SK-N-SH treated with all-trans-retinoic acid at 6 μM for 48 hours (cell line): Measurements from ENCODE around the gene SLC25A11.

Experiments
- ATAC-seq: fragments of 200-7000 bp; cut with Tn5 transposase; 3 replicates; pipeline ENCODE4 v1.9.1; 2020; ENCODE audit warnings: mild to moderate bottlenecking, moderate library complexity
- ARNTL ChIP-seq: fragments of 450-650 bp; formaldehyde crosslinking; IDR thresholded peaks from 2 replicates; pipeline ENCODE4 v1.5.0; 2020; ENCODE audit warnings: low read depth, mild to moderate bottlenecking, moderate library complexity, borderline replicate concordance
- BACH2 ChIP-seq: fragments of 250-450 bp; sonication (Bioruptor Pico); IDR thresholded peaks from 2 replicates; pipeline ENCODE4 v1.9.0; 2021; ENCODE audit warnings: mild to moderate bottlenecking, borderline replicate concordance
- CSDC2 ChIP-seq: fragments of 250-450 bp; sonication (Bioruptor Pico); IDR thresholded peaks from 2 replicates; pipeline ENCODE4 v1.5.0; 2020; ENCODE audit warnings: mild to moderate bottlenecking, moderate library complexity
- ESRRG ChIP-seq: fragments of 250-450 bp; sonication (Bioruptor Pico); IDR thresholded peaks from 2 replicates; pipeline ENCODE4 v1.6.1; 2021; ENCODE audit warnings: mild to moderate bottlenecking
- GLIS3 ChIP-seq: fragments of 250-450 bp; sonication (Bioruptor Pico); IDR thresholded peaks from 2 replicates; pipeline ENCODE4 v1.5.0; 2020; ENCODE audit warnings: mild to moderate bottlenecking, moderate library complexity
- ISL1 ChIP-seq: fragments of 250-450 bp; sonication (Bioruptor Pico); IDR thresholded peaks from 2 replicates; pipeline ENCODE4 v2.1.2; 2022; ENCODE audit warnings: mild to moderate bottlenecking, moderate library complexity
- OSR1 ChIP-seq: fragments of 250-450 bp; sonication (Bioruptor Pico); IDR thresholded peaks from 2 replicates; pipeline ENCODE4 v1.8.0; 2022; ENCODE audit warnings: moderate library complexity, mild to moderate bottlenecking, inconsistent platforms
- PPARA ChIP-seq: fragments of 250-450 bp; sonication (Bioruptor Pico); IDR thresholded peaks from 2 replicates; pipeline ENCODE4 v1.5.0; 2020; ENCODE audit warnings: mild to moderate bottlenecking, borderline replicate concordance
- RARB ChIP-seq: fragments of 250-450 bp; sonication (Bioruptor Pico); IDR thresholded peaks from 2 replicates; pipeline ENCODE4 v1.8.0; 2021; ENCODE audit warnings: mild to moderate bottlenecking, moderate library complexity
- SNAI2 ChIP-seq: fragments of 250-450 bp; sonication (Bioruptor Pico); IDR thresholded peaks from 2 replicates; pipeline ENCODE4 v1.5.0; 2020; ENCODE audit warnings: mild to moderate bottlenecking, moderate library complexity
- TCF4 ChIP-seq: fragments of 250-450 bp; sonication (Bioruptor Pico); IDR thresholded peaks from 2 replicates; pipeline ENCODE4 v1.8.0; 2021; ENCODE audit warnings: mild to moderate bottlenecking, moderate library complexity, borderline replicate concordance
- TOX ChIP-seq: fragments of 250-450 bp; sonication (Bioruptor Pico); IDR thresholded peaks from 2 replicates; pipeline ENCODE4 v1.8.0; 2021; ENCODE audit warnings: mild to moderate bottlenecking, moderate library complexity, borderline replicate concordance
- ZC3H10 ChIP-seq: fragments of 250-450 bp; sonication (Bioruptor Pico); IDR thresholded peaks from 2 replicates; pipeline ENCODE4 v1.5.1; 2021; ENCODE audit warnings: mild to moderate bottlenecking, moderate library complexity
- ZFP3 ChIP-seq: fragments of 250-450 bp; sonication (Bioruptor Pico); IDR thresholded peaks from 2 replicates; pipeline ENCODE4 v1.5.0; 2020; ENCODE audit warnings: mild to moderate bottlenecking, moderate library complexity
- ZFP30 ChIP-seq: fragments of 450-650 bp; formaldehyde crosslinking; IDR thresholded peaks from 2 replicates; pipeline ENCODE4 v1.5.0; 2022; ENCODE audit warnings: mild to moderate bottlenecking, moderate library complexity
- ZNF565 ChIP-seq: fragments of 450-650 bp; formaldehyde crosslinking; conservative IDR thresholded peaks from 2 replicates; pipeline ENCODE4 v1.5.0; 2020; ENCODE audit warnings: low read depth, mild to moderate bottlenecking, moderate library complexity
- ZNF70 ChIP-seq: fragments of 450-650 bp; formaldehyde crosslinking; IDR thresholded peaks from 2 replicates; pipeline ENCODE4 v1.5.0; 2020; ENCODE audit warnings: mild to moderate bottlenecking, moderate library complexity
- ZNF8 ChIP-seq: fragments of 450-650 bp; formaldehyde crosslinking; IDR thresholded peaks from 2 replicates; pipeline ENCODE4 v1.5.0; 2020; ENCODE audit warnings: mild to moderate bottlenecking, moderate library complexity
- TF ChIP-seq, protein P1 (sequence below): fragments of 250-450 bp; sonication (Bioruptor Pico); IDR thresholded peaks from 2 replicates; pipeline ENCODE4 v1.5.0; 2020; ENCODE audit warnings: mild to moderate bottlenecking, moderate library complexity
- TF ChIP-seq, protein P2 (sequence below): fragments of 250-450 bp; sonication (Bioruptor Pico); IDR thresholded peaks from 2 replicates; pipeline ENCODE4 v1.5.1; 2020; ENCODE audit warnings: low read depth, mild to moderate bottlenecking, moderate library complexity
- TF ChIP-seq, protein P3 (sequence below): fragments of 250-450 bp; sonication (Bioruptor Pico); IDR thresholded peaks from 2 replicates; pipeline ENCODE4 v1.8.0; 2020; ENCODE audit warnings: mild to moderate bottlenecking, moderate library complexity, borderline replicate concordance
- TF ChIP-seq, protein P4 (sequence below): fragments of 250-450 bp; sonication (Bioruptor Pico); IDR thresholded peaks from 2 replicates; pipeline ENCODE4 v1.5.1; 2021; ENCODE audit warnings: mild to moderate bottlenecking, moderate library complexity

Gene SLC25A11

DNA sequence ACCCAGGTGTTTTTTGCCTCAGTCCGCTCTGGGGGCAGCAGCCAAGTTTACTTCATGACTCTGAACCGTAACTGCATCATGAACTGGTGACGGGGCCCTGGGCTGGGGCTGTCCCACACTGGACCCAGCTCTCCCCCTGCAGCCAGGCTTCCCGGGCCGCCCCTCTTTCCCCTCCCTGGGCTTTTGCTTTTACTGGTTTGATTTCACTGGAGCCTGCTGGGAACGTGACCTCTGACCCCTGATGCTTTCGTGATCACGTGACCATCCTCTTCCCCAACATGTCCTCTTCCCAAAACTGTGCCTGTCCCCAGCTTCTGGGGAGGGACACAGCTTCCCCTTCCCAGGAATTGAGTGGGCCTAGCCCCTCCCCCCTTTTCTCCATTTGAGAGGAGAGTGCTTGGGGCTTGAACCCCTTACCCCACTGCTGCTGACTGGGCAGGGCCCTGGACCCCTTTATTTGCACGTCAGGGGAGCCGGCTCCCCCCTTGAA is 42.6 kb downstream of the SLC25A11 start:
- no peak for TF ChIP-seq ARNTL (CRISPR knock-in tag)
- TF ChIP-seq ZNF8 (CRISPR knock-in tag), result no peak
- no peak for TF ChIP-seq ZFP3 (CRISPR knock-in tag)
- no peak for TF ChIP-seq ZFP30 (CRISPR knock-in tag)
- no peak for TF ChIP-seq ESRRG
- TF ChIP-seq, protein P1, sequence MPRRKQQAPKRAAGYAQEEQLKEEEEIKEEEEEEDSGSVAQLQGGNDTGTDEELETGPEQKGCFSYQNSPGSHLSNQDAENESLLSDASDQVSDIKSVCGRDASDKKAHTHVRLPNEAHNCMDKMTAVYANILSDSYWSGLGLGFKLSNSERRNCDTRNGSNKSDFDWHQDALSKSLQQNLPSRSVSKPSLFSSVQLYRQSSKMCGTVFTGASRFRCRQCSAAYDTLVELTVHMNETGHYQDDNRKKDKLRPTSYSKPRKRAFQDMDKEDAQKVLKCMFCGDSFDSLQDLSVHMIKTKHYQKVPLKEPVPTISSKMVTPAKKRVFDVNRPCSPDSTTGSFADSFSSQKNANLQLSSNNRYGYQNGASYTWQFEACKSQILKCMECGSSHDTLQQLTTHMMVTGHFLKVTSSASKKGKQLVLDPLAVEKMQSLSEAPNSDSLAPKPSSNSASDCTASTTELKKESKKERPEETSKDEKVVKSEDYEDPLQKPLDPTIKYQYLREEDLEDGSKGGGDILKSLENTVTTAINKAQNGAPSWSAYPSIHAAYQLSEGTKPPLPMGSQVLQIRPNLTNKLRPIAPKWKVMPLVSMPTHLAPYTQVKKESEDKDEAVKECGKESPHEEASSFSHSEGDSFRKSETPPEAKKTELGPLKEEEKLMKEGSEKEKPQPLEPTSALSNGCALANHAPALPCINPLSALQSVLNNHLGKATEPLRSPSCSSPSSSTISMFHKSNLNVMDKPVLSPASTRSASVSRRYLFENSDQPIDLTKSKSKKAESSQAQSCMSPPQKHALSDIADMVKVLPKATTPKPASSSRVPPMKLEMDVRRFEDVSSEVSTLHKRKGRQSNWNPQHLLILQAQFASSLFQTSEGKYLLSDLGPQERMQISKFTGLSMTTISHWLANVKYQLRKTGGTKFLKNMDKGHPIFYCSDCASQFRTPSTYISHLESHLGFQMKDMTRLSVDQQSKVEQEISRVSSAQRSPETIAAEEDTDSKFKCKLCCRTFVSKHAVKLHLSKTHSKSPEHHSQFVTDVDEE, result no peak
- no peak for TF ChIP-seq BACH2 (CRISPR knock-in tag)
- TF ChIP-seq ISL1 (CRISPR knock-in tag), result no peak
- TF ChIP-seq RARB (CRISPR knock-in tag), result no peak
- TF ChIP-seq, protein P2, sequence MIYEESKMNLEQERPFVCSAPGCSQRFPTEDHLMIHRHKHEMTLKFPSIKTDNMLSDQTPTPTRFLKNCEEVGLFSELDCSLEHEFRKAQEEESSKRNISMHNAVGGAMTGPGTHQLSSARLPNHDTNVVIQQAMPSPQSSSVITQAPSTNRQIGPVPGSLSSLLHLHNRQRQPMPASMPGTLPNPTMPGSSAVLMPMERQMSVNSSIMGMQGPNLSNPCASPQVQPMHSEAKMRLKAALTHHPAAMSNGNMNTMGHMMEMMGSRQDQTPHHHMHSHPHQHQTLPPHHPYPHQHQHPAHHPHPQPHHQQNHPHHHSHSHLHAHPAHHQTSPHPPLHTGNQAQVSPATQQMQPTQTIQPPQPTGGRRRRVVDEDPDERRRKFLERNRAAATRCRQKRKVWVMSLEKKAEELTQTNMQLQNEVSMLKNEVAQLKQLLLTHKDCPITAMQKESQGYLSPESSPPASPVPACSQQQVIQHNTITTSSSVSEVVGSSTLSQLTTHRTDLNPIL (CRISPR knock-in tag), result no peak
- TF ChIP-seq PPARA, result no peak
- no peak for TF ChIP-seq SNAI2 (CRISPR knock-in tag)
- TF ChIP-seq ZNF565 (CRISPR knock-in tag), result no peak
- TF ChIP-seq, protein P3, sequence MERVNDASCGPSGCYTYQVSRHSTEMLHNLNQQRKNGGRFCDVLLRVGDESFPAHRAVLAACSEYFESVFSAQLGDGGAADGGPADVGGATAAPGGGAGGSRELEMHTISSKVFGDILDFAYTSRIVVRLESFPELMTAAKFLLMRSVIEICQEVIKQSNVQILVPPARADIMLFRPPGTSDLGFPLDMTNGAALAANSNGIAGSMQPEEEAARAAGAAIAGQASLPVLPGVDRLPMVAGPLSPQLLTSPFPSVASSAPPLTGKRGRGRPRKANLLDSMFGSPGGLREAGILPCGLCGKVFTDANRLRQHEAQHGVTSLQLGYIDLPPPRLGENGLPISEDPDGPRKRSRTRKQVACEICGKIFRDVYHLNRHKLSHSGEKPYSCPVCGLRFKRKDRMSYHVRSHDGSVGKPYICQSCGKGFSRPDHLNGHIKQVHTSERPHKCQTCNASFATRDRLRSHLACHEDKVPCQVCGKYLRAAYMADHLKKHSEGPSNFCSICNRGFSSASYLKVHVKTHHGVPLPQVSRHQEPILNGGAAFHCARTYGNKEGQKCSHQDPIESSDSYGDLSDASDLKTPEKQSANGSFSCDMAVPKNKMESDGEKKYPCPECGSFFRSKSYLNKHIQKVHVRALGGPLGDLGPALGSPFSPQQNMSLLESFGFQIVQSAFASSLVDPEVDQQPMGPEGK (CRISPR knock-in tag), result no peak
- no peak for TF ChIP-seq ZNF70
- TF ChIP-seq CSDC2, result no peak
- no peak for TF ChIP-seq TCF4 (CRISPR knock-in tag)
- TF ChIP-seq TOX (CRISPR knock-in tag), result no peak
- TF ChIP-seq OSR1 (CRISPR knock-in tag), result no peak
- no peak for TF ChIP-seq ZC3H10 (CRISPR knock-in tag)
- no peak for ATAC-seq

DNA sequence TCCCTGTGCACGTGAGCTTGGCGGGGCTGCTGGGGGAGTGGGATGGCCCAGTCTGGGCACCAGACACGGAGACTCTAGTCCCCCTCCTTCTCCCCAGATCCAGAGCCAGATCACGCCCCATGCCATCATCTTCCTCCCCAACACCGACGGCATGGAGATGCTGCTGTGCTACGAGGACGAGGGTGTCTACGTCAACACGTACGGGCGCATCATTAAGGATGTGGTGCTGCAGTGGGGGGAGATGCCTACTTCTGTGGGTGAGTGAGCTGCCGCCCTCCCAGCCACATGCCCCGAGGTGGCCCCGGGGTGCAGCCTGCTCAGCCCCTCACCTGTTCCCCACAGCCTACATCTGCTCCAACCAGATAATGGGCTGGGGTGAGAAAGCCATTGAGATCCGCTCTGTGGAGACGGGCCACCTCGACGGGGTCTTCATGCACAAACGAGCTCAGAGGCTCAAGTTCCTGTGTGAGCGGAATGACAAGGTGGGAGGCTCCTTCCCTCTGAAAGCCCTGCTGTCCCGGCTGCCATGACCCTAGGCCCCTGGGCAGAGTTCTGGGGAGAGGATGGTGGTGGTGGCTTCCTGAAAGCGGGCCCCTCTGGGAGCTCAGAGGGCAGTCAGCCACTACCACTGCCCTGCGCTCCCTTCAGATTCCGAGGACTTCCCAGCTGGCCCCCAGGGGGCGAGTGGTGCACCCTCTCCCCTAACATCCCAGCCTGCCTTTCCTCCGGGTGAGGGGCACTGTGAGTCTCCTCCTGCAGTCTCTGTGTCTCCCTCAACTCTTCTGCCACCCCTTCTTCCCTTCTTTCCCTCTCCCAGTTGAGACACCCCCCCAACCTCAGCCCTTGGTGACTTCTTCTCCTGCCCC is 43.3 kb downstream of the SLC25A11 start:
- TF ChIP-seq RARB (CRISPR knock-in tag) (no peak), PPARA (no peak), GLIS3 (CRISPR knock-in tag) (no peak), OSR1 (CRISPR knock-in tag) (no peak), BACH2 (CRISPR knock-in tag) (no peak), TOX (CRISPR knock-in tag) (no peak), ZFP30 (CRISPR knock-in tag) (no peak), ZNF70 (no peak), ZC3H10 (CRISPR knock-in tag) (no peak), ZNF8 (CRISPR knock-in tag) (no peak), ISL1 (CRISPR knock-in tag) (no peak), ZFP3 (CRISPR knock-in tag) (no peak)
- TF ChIP-seq, protein P1, result no peak
- TF ChIP-seq, protein P4, sequence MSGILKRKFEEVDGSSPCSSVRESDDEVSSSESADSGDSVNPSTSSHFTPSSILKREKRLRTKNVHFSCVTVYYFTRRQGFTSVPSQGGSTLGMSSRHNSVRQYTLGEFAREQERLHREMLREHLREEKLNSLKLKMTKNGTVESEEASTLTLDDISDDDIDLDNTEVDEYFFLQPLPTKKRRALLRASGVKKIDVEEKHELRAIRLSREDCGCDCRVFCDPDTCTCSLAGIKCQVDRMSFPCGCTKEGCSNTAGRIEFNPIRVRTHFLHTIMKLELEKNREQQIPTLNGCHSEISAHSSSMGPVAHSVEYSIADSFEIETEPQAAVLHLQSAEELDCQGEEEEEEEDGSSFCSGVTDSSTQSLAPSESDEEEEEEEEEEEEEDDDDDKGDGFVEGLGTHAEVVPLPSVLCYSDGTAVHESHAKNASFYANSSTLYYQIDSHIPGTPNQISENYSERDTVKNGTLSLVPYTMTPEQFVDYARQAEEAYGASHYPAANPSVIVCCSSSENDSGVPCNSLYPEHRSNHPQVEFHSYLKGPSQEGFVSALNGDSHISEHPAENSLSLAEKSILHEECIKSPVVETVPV (CRISPR knock-in tag), result no peak
- TF ChIP-seq, protein P2 (CRISPR knock-in tag), result no peak

More for the DNA sequence above, 43.3 kb downstream of the SLC25A11 start:
- no peak for ATAC-seq
